Thymus (tissue), 11 donors: ENCODE measurements around the gene C12orf75. TPM values are rescaled to one million over a fixed set of nuclear protein-coding genes. Genes with fewer than 3 reads are reported as not detected.

Source experiments
- DNase-seq, 9 donors: peaks; one replicate each; pipeline ENCODE4 v3.0.0-alpha.2; 2013; ENCODE audit warnings: low spot score in 9 of 9, low read depth in 6 of 9, missing footprints in 1 of 9
- H3K27ac ChIP-seq, 2 donors: one replicate each; pipeline ENCODE4 v1.5.1; 2013; ENCODE audit warnings: control low read depth in 1 of 2, low read depth in 1 of 2, low read length in 1 of 2, mild to moderate bottlenecking in 1 of 2, moderate library complexity in 1 of 2
- H3K27me3 ChIP-seq, 2 donors: one replicate each; pipeline ENCODE4 v1.5.1; 2013; ENCODE audit warnings: low read length in 1 of 2; ENCODE audit not compliant: control insufficient read depth in 2 of 2, insufficient read depth in 1 of 2
- H3K36me3 ChIP-seq, 2 donors: one replicate each; pipeline ENCODE4 v1.5.1; 2013; ENCODE audit warnings: low read length in 1 of 2, mild to moderate bottlenecking in 1 of 2, moderate library complexity in 1 of 2; ENCODE audit not compliant: control insufficient read depth in 2 of 2, insufficient read depth in 2 of 2
- H3K4me1 ChIP-seq, 2 donors: one replicate each; pipeline ENCODE4 v1.5.1; 2013; ENCODE audit warnings: low read length in 2 of 2; ENCODE audit not compliant: control insufficient read depth in 2 of 2, insufficient read depth in 2 of 2
- H3K4me3 ChIP-seq, 2 donors: one replicate each; pipeline ENCODE4 v1.5.1; 2013; ENCODE audit warnings: low read length in 2 of 2, control low read depth in 1 of 2, mild to moderate bottlenecking in 1 of 2
- H3K9me3 ChIP-seq, 2 donors: one replicate each; pipeline ENCODE4 v1.5.1; 2013; ENCODE audit warnings: low read length in 1 of 2, mild to moderate bottlenecking in 1 of 2; ENCODE audit not compliant: control insufficient read depth in 2 of 2, insufficient read depth in 1 of 2
- WGBS: extraction: QIAGEN DNeasy Blood & Tissue Kit; methylation state at CpG from one replicate; pipeline ENCODE4 v1.1.7; 2013; 5-methylcytosine and 5-hydroxymethylcytosine counted together
- polyA plus RNA-seq: library from polyadenylated mRNA; stranded (reverse); fragments of 200-250 nt; gene quantifications from one replicate; pipeline ENCODE4 v1.2.3, GENCODE V29; 2013
- total RNA-seq: library from RNA; stranded (reverse); fragments of 120-200 nt; gene quantifications from one replicate; pipeline ENCODE4 v1.2.4, GENCODE V29; 2013
- donor health status: healthy.

Gene C12orf75
- total and polyA plus RNA-seq, 2 donors, result 30.0 to 42.6 TPM

DNA sequence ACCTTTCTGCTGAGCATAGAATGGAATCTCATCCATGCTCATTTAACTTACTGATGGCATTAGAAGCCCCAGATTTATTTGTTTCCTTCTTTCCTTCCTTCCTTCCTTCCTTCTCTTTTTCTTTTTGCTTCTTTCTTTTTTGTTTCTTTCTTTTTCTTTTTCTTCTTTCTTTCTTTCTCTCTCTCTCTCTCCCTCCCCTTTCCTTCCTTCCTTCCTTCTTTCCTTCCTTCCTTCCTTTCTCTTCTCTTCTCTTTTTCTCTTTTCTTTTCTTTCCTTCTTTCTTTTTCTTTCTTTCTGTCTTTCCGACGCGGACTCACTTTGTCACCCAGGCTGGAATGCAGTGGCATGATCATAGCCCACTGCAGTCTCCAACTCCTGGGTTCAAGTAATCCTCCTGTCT is 55.9 kb downstream of the C12orf75 start:
- Histone ChIP-seq H3K4me1 (no peaks in the 10 kb centered on the region), H3K36me3 (no peaks in the 10 kb centered on the region), H3K4me3 (no peak overlapping the region), H3K9me3 (no peaks in the 10 kb centered on the region), H3K27me3 (no peaks in the 10 kb centered on the region), H3K27ac (no peak overlapping the region)
- DNase-seq, result no peak
- whole genome bisulfite sequencing, result 97% methylated on average over 3 of the region's 3 CpGs

GRCh38 chr12:105391231-105391630 is 60.7 kb downstream of the C12orf75 start:
- H3K4me3 ChIP-seq, result no peak overlapping the region
- no peak for DNase-seq
- WGBS, result 95% methylated on average over 1 of the region's 1 CpG
- H3K27ac ChIP-seq, result no peak overlapping the region
- H3K9me3 ChIP-seq, result no peaks in the 10 kb centered on the region
- H3K36me3 ChIP-seq, result no peaks in the 10 kb centered on the region
- H3K4me1 ChIP-seq, result no peaks in the 10 kb centered on the region
- no peaks in the 10 kb centered on the region for H3K27me3 ChIP-seq

DNA sequence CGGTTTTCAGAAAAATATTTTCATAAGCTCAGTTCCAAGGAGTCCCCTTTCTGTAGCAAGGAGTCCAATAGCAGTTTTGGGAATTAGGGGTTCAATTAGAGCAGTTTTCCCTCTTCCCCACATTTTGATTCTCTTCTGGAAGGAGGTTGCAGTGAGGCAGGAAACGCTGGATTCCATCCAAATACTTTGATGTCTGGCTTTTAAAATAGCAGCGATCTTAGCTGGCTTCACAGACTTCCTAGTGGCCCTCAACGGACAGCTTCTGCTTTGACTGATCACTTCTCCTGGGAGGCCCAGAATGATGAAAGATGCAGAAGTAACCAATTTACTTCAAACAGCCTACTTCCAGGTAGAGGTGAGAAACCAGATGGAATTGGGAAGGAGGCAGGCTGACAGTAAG is 63.1 kb downstream of the C12orf75 start:
- no peaks in the 10 kb centered on the region for H3K4me1 ChIP-seq
- H3K9me3 ChIP-seq, result no peaks in the 10 kb centered on the region
- DNase-seq, result no peak
- 37% methylated on average over 4 of the region's 4 CpGs for WGBS
- H3K4me3 ChIP-seq, result no peak overlapping the region
- H3K27me3 ChIP-seq, result no peaks in the 10 kb centered on the region
- H3K36me3 ChIP-seq, result no peaks in the 10 kb centered on the region
- H3K27ac ChIP-seq, result no peak overlapping the region

GRCh38 chr12:105396024-105396423 is 65.5 kb downstream of the C12orf75 start:
- no peak overlapping the region for H3K4me3 ChIP-seq
- H3K27ac ChIP-seq, result no peak overlapping the region
- no peaks in the 10 kb centered on the region for H3K4me1 ChIP-seq
- no peaks in the 10 kb centered on the region for H3K27me3 ChIP-seq
- DNase-seq, result no peak
- H3K9me3 ChIP-seq, result no peaks in the 10 kb centered on the region
- no peaks in the 10 kb centered on the region for H3K36me3 ChIP-seq
- 99% methylated on average over 1 of the region's 1 CpG for WGBS

DNA sequence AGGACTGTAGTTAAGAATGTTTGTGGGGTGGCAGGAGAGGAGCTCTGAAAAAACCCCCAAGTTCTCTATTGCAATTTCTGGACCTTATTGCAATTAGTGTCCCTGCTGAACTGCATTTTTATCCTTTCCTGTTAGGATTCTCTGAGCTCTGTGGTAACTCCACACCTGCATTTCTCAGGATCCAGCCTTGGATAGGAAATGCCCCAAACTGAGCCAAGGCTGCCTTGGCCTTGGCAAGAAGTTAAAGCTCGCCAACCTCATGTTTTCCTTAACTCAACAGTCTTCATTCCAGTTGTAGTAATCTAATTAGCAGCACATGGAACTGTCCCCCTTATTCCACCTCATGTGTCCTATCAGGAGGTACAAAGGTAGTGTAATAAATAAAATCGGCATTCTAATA is 66.5 kb downstream of the C12orf75 start:
- no peak overlapping the region for H3K27ac ChIP-seq
- H3K4me1 ChIP-seq, result no peaks in the 10 kb centered on the region
- H3K9me3 ChIP-seq, result no peaks in the 10 kb centered on the region
- no peaks in the 10 kb centered on the region for H3K27me3 ChIP-seq
- H3K36me3 ChIP-seq, result no peaks in the 10 kb centered on the region
- no peak overlapping the region for H3K4me3 ChIP-seq
- WGBS, result 97% methylated on average over 2 of the region's 2 CpGs
- DNase-seq, result no peak

GRCh38 chr12:105398930-105399329 is 68.4 kb downstream of the C12orf75 start:
- H3K27me3 ChIP-seq, result no peaks in the 10 kb centered on the region
- H3K4me3 ChIP-seq, result no peak overlapping the region
- H3K4me1 ChIP-seq, result no peaks in the 10 kb centered on the region
- H3K36me3 ChIP-seq, result no peaks in the 10 kb centered on the region
- no peaks in the 10 kb centered on the region for H3K9me3 ChIP-seq
- WGBS, result 100% methylated on average over 2 of the region's 2 CpGs
- H3K27ac ChIP-seq, result no peak overlapping the region
- DNase-seq, result no peak

GRCh38 chr12:105399428-105400081 is 69.1 kb downstream of the C12orf75 start:
- Histone ChIP-seq H3K4me3 (no peak overlapping the region), H3K27ac (no peak overlapping the region), H3K4me1 (no peaks in the 10 kb centered on the region), H3K36me3 (no peaks in the 10 kb centered on the region), H3K9me3 (no peaks in the 10 kb centered on the region), H3K27me3 (no peaks in the 10 kb centered on the region)
- 96% methylated on average over 7 of the region's 7 CpGs for WGBS
- no peak for DNase-seq

- H3K9me3 ChIP-seq, result peaks cover 0 to 2% of the 10 kb centered on the region in 2 donors
- no peaks in the 10 kb centered on the region for H3K4me1 ChIP-seq
- no peaks in the 10 kb centered on the region for H3K36me3 ChIP-seq
- no peak overlapping the region for H3K27ac ChIP-seq
- H3K4me3 ChIP-seq, result no peak overlapping the region
- WGBS, result 96% methylated on average over 4 of the region's 4 CpGs
- H3K27me3 ChIP-seq, result no peaks in the 10 kb centered on the region
- no peak for DNase-seq
These were observed 69.7 kb downstream of the C12orf75 start for GRCh38 chr12:105400227-105400626.

GRCh38 chr12:105401198-105401597 is 70.7 kb downstream of the C12orf75 start:
- Histone ChIP-seq H3K4me3 (no peak overlapping the region), H3K36me3 (no peaks in the 10 kb centered on the region), H3K4me1 (no peaks in the 10 kb centered on the region), H3K9me3 (peaks cover 0 to 3% of the 10 kb centered on the region in 2 donors), H3K27me3 (no peaks in the 10 kb centered on the region), H3K27ac (no peak overlapping the region)
- WGBS, result 99% methylated on average over 4 of the region's 4 CpGs
- no peak for DNase-seq
